B cell (primary cell): ENCODE measurements around the gene AIM2. TPM values are rescaled to one million over a fixed set of nuclear protein-coding genes. Genes with fewer than 3 reads are reported as not detected.

Experiments used
- polyA plus RNA-seq: library from polyadenylated mRNA; depleted of rRNA; stranded (reverse); fragments of >200 nt; gene quantifications from 2 replicates; pipeline ENCODE4 v1.2.3, GENCODE V29; 2012
- total RNA-seq, 2 donors: library from RNA; stranded (reverse); fragments of 120-200 nt in 1 of 2; gene quantifications; 1 replicate in 1 of 2; 2 replicates in 1 of 2; pipeline versions ENCODE4 v1.2.3 to v1.2.4, GENCODE V29; 2013 to 2022

Gene AIM2
- total and polyA plus RNA-seq, 2 donors (not counting 1 experiment from before 2014, with no cell fraction given) = 40.4 to 68.4 TPM

Other genes starting within 250 kb of the AIM2 start
- gene MNDA, start 245.4 kb downstream of the AIM2 start, total RNA-seq = 8.5 and 10.1 TPM in 2 replicates
- 3.8 and 7.1 TPM in 2 replicates for gene MNDA, start 245.4 kb downstream of the AIM2 start, polyA plus RNA-seq
- 12.0 and 13.9 TPM in 2 replicates for gene PYHIN1, start 145.2 kb downstream of the AIM2 start, total RNA-seq
- gene PYHIN1, start 145.2 kb downstream of the AIM2 start, polyA plus RNA-seq = 5.5 and 8.6 TPM in 2 replicates
- gene IFI16, start 66.9 kb downstream of the AIM2 start, total RNA-seq = 150 and 176 TPM in 2 replicates
- gene IFI16, start 66.9 kb downstream of the AIM2 start, polyA plus RNA-seq = 89.0 and 112 TPM in 2 replicates
- gene CADM3, start 94.8 kb upstream of the AIM2 start, total RNA-seq = 0.32 and 0.39 TPM in 2 replicates
- 0.32 and 0.33 TPM in 2 replicates for gene CADM3, start 94.8 kb upstream of the AIM2 start, polyA plus RNA-seq
- not detected in 2 replicates for gene ACKR1, start 128.1 kb upstream of the AIM2 start, total RNA-seq
- 0.04 and 0.19 TPM in 2 replicates for gene ACKR1, start 128.1 kb upstream of the AIM2 start, polyA plus RNA-seq
- gene FCER1A, start 225.6 kb upstream of the AIM2 start, total RNA-seq = not detected in 2 replicates
- gene FCER1A, start 225.6 kb upstream of the AIM2 start, polyA plus RNA-seq = 0.66 and 0.69 TPM in 2 replicates